B cell (primary cell): ENCODE data around the gene ABCC5. TPM values are rescaled to one million over a fixed set of nuclear protein-coding genes. Genes with fewer than 3 reads are reported as not detected.

Source experiments
- ATAC-seq: fragments of 200-7000 bp; cut with Tn5 transposase; one replicate; pipeline ENCODE4 v1.10.0; 2021; ENCODE audit warnings: low read depth, mild to moderate bottlenecking, moderate number of reproducible peaks, moderate library complexity
- CTCF ChIA-PET: fragments of 350-600 bp; sonication (Branson Sonifier 250); formaldehyde crosslinking; loops from one replicate; lab custom pipeline; 2021; ENCODE audit warnings: antibody characterized with exemption, inconsistent platforms; lab: Charles Lee
- POLR2A ChIA-PET: fragments of 350-600 bp; sonication (Branson Sonifier 250); formaldehyde crosslinking; loops from one replicate; lab custom pipeline; 2021; ENCODE audit warnings: antibody characterized with exemption; lab: Charles Lee
- DNase-seq: peaks from one replicate; pipeline ENCODE4 v3.0.0; 2013
- H2AFZ ChIP-seq: 2 replicates; pipeline ENCODE4 v1.6.1; 2012; ENCODE audit warnings: mild to moderate bottlenecking, low read depth, low read length; ENCODE audit not compliant: insufficient read depth, poor library complexity, severe bottlenecking
- H3K27ac ChIP-seq, 2 donors: 1 replicate in 1 of 2; 2 replicates in 1 of 2; pipeline ENCODE4 v1.5.1; 2012 to 2013; ENCODE audit warnings: low read length in 2 of 2, mild to moderate bottlenecking in 2 of 2, moderate library complexity in 1 of 2
- H3K27me3 ChIP-seq, 4 experiments: fragments of 200-600 bp in 1 of 4; sonication (generic) in 1 of 4; replicated peaks in 1 of 4; 1 replicate in 2 of 4; 2 replicates in 2 of 4; pipeline versions ENCODE4 v1.6.1 to v1.7.0; 2013 to 2016; ENCODE audit warnings: low read length in 3 of 4, mild to moderate bottlenecking in 2 of 4, mixed read lengths in 1 of 4, moderate library complexity in 1 of 4; ENCODE audit not compliant: insufficient read depth in 4 of 4, control insufficient read depth in 3 of 4; ENCODE audit errors: control extremely low read depth in 1 of 4
- H3K36me3 ChIP-seq, 2 experiments: replicated peaks in 1 of 2; 1 replicate in 1 of 2; 2 replicates in 1 of 2; pipeline versions ENCODE4 v1.6.1 to v1.7.1; 2013; ENCODE audit warnings: low read length in 1 of 2; ENCODE audit not compliant: insufficient read depth in 2 of 2, control insufficient read depth in 1 of 2; ENCODE audit errors: control extremely low read depth in 1 of 2, extremely low read depth in 1 of 2
- H3K4me1 ChIP-seq, 2 donors: fragments of 200-600 bp in 1 of 2; sonication (generic) in 1 of 2; 1 replicate in 1 of 2; 2 replicates in 1 of 2; pipeline versions ENCODE4 v1.5.1 to v1.6.1; 2013 to 2017; ENCODE audit warnings: low read length in 2 of 2; ENCODE audit not compliant: control insufficient read depth in 2 of 2, insufficient read depth in 2 of 2
- H3K4me2 ChIP-seq: replicated peaks from 2 replicates; pipeline ENCODE3; 2012; ENCODE audit warnings: mild to moderate bottlenecking, low read depth, low read length; ENCODE audit not compliant: poor library complexity, severe bottlenecking
- H3K4me3 ChIP-seq, 5 experiments: fragments of 200-600 bp in 1 of 5; sonication (generic) in 1 of 5; 1 replicate in 3 of 5; 2 replicates in 2 of 5; pipeline versions ENCODE4 v1.5.1 to v1.7.0; 2011 to 2016; ENCODE audit warnings: low read length in 4 of 5, mild to moderate bottlenecking in 4 of 5, low read depth in 2 of 5, control low read depth in 1 of 5, moderate library complexity in 1 of 5; ENCODE audit not compliant: insufficient read depth in 1 of 5; ENCODE audit errors: control extremely low read depth in 1 of 5, extremely low read depth in 1 of 5
- H3K79me2 ChIP-seq: fragments of 200-600 bp; sonication (generic); one replicate; pipeline ENCODE4 v1.6.0; 2016; ENCODE audit warnings: low read length; ENCODE audit not compliant: control insufficient read depth, insufficient read depth
- H3K9ac ChIP-seq: fragments of 200-600 bp; sonication (generic); 2 replicates; pipeline ENCODE4 v1.6.1; 2017; ENCODE audit warnings: mild to moderate bottlenecking, low read length, moderate library complexity
- H3K9me3 ChIP-seq, 3 donors: one replicate each; pipeline versions ENCODE4 v1.6.1 to v1.7.1; 2013; ENCODE audit warnings: low read length in 2 of 3; ENCODE audit not compliant: control insufficient read depth in 2 of 3, insufficient read depth in 1 of 3; ENCODE audit errors: control extremely low read depth in 1 of 3
- H4K20me1 ChIP-seq: 2 replicates; pipeline ENCODE4 v1.6.0; 2012; ENCODE audit warnings: mild to moderate bottlenecking, low read length; ENCODE audit not compliant: insufficient read depth, control insufficient read depth, poor library complexity, severe bottlenecking
- H3K27ac Mint-ChIP-seq: one replicate; pipeline ENCODE4 v1.8.0; 2021; ENCODE audit warnings: mixed read lengths
- H3K27me3 Mint-ChIP-seq: one replicate; pipeline ENCODE4 v1.8.0; 2021; ENCODE audit warnings: mixed read lengths
- H3K4me1 Mint-ChIP-seq: one replicate; pipeline ENCODE4 v1.8.0; 2021; ENCODE audit warnings: mixed read lengths
- H3K4me3 Mint-ChIP-seq: one replicate; pipeline ENCODE4 v1.8.0; 2021; ENCODE audit warnings: mixed read lengths
- H3K9me3 Mint-ChIP-seq: one replicate; pipeline ENCODE4 v1.8.0; 2022; ENCODE audit warnings: mixed read lengths; ENCODE audit not compliant: insufficient read depth
- CTCF ChIP-seq: fragments of 200-600 bp; IDR thresholded peaks from one replicate; pipeline ENCODE4 v1.8.0; 2022; ENCODE audit warnings: antibody characterized with exemption, mild to moderate bottlenecking
- EZH2 ChIP-seq: IDR thresholded peaks from 2 replicates; pipeline ENCODE4 v1.6.1; 2012; ENCODE audit warnings: borderline replicate concordance, low read depth, mild to moderate bottlenecking, moderate library complexity, low read length; ENCODE audit not compliant: insufficient read depth, poor library complexity, severe bottlenecking
- WGBS: methylation state at CpG from one replicate; pipeline ENCODE4 v1.1.5; 2013; ENCODE audit warnings: missing lambda C conversion rate; ENCODE audit not compliant: insufficient coverage; 5-methylcytosine and 5-hydroxymethylcytosine counted together
- intact Hi-C: fragments of 100-400 bp; cut with micrococcal nuclease; formaldehyde crosslinking; loops from one replicate; pipeline ENCODE4 v1.10.0; 2022
- polyA plus RNA-seq: library from polyadenylated mRNA; depleted of rRNA; stranded (reverse); fragments of >200 nt; gene quantifications from 2 replicates; pipeline ENCODE4 v1.2.3, GENCODE V29; 2012
- total RNA-seq, 2 donors: library from RNA; stranded (reverse); fragments of 120-200 nt in 1 of 2; gene quantifications; 1 replicate in 1 of 2; 2 replicates in 1 of 2; pipeline versions ENCODE4 v1.2.3 to v1.2.4, GENCODE V29; 2013 to 2022

Gene ABCC5
- total and polyA plus RNA-seq, 2 donors (not counting 1 experiment from before 2014, with no cell fraction given), result 13.4 to 29.5 TPM

- Mint-ChIP-seq H3K9me3 (no peaks in the 10 kb centered on the region), H3K27me3 (no peaks in the 10 kb centered on the region), H3K4me1 (no peaks in the 10 kb centered on the region), H3K4me3 (no peak overlapping the region), H3K27ac (no peak overlapping the region)
- Histone ChIP-seq H2AFZ (no peak overlapping the region), H3K27ac (no peak overlapping the region), H3K4me1 (no peaks in the 10 kb centered on the region), H3K4me3 (no peak overlapping the region), H3K4me2 (no peak overlapping the region), H3K79me2 (no peaks in the 10 kb centered on the region), H3K27me3 (no peaks in the 10 kb centered on the region), H3K36me3 (peaks cover 0 to 18% of the 10 kb centered on the region in 2 experiments), H4K20me1 (no peaks in the 10 kb centered on the region), H3K9ac (no peak overlapping the region), H3K9me3 (no peaks in the 10 kb centered on the region)
- WGBS, result 88% methylated on average over 1 of the region's 3 CpGs
- ATAC-seq (no peak), DNase-seq (no peak)
- ChIA-PET CTCF (no interaction called here), POLR2A (no interaction called here)
- TF ChIP-seq EZH2 (no peak), CTCF (no peak)
- intact Hi-C loops, result no loop called here
Measured at GRCh38 chr3:183967693-183968092, 50.0 kb downstream of the ABCC5 start.

GRCh38 chr3:183966361-183966791, 51.3 kb downstream of the ABCC5 start:
- intact Hi-C loops, result no loop called here
- H3K4me2 ChIP-seq, result no peak overlapping the region
- no peak for ATAC-seq
- no peak for DNase-seq
- H3K4me3 ChIP-seq, result no peak overlapping the region
- ChIA-PET POLR2A (no interaction called here), CTCF (no interaction called here)
- Mint-ChIP-seq H3K27me3 (no peaks in the 10 kb centered on the region), H3K4me3 (no peak overlapping the region), H3K4me1 (no peaks in the 10 kb centered on the region), H3K9me3 (no peaks in the 10 kb centered on the region), H3K27ac (no peak overlapping the region)
- WGBS, result 96% methylated on average over 4 of the region's 4 CpGs
- no peak for TF ChIP-seq CTCF
- TF ChIP-seq EZH2, result no peak
- no peak overlapping the region for H3K9ac ChIP-seq
- no peak overlapping the region for H3K27ac ChIP-seq
- H4K20me1 ChIP-seq, result no peaks in the 10 kb centered on the region
- H3K4me1 ChIP-seq, result no peaks in the 10 kb centered on the region
- no peak overlapping the region for H2AFZ ChIP-seq
- no peaks in the 10 kb centered on the region for H3K79me2 ChIP-seq
- no peaks in the 10 kb centered on the region for H3K9me3 ChIP-seq
- H3K36me3 ChIP-seq, result peaks cover 0 to 13% of the 10 kb centered on the region in 2 experiments
- no peaks in the 10 kb centered on the region for H3K27me3 ChIP-seq
